Endometrial microvascular endothelial cells (primary cell): Measurements from ENCODE around the gene NSUN6. TPM values are rescaled to one million over a fixed set of nuclear protein-coding genes. Genes with fewer than 3 reads are reported as not detected.
"Not testable (repeated sequence)": the region's sequence is repeated elsewhere in the genome, so short reads cannot be mapped to it uniquely, and the experiment has no call there.

ENCODE experiments used
- in situ Hi-C: cut with HindIII; loops from 2 replicates; pipeline ENCODE4 v1.10.0; 2017; ENCODE audit warnings: low sequenced_read_pairs, low pct_unique_long_range_greater_than_20kb; ENCODE audit errors: inconsistent ontology term
- total RNA-seq: library from RNA; depleted of rRNA; stranded (reverse); fragments of >200 nt; gene quantifications from one replicate; pipeline ENCODE4 v1.2.3, GENCODE V29; 2015; ENCODE audit errors: inconsistent ontology term

The NSUN6 gene
- total RNA-seq, 1 donor from 2014 or later, result 7.6 TPM

GRCh38 chr10:18660816-18661431 is 9.5 kb upstream of the NSUN6 start:
- in situ Hi-C loops, result no loop called here

GRCh38 chr10:18659819-18660535 is 8.6 kb upstream of the NSUN6 start:
- in situ Hi-C loops, result no loop called here

- in situ Hi-C loops, result no loop called here
These were observed 7.9 kb upstream of the NSUN6 start, which contains the start of gene ARL5B for GRCh38 chr10:18659125-18659818. Gene ARL5B, plus strand, starts transcription at chr10:18659431. Its CDS starts 207 bp downstream, at chr10:18659638.

- in situ Hi-C loops, result no loop called here
These were observed 7.1 kb upstream of the NSUN6 start for GRCh38 chr10:18658271-18659124.

GRCh38 chr10:18656724-18657123 is 5.3 kb upstream of the NSUN6 start:
- in situ Hi-C loops, result no loop called here

- in situ Hi-C loops, result no loop called here
These were observed 1.7 kb upstream of the NSUN6 start for GRCh38 chr10:18653112-18653511.

- in situ Hi-C loops, result no loop called here
These were observed 886 bp downstream of the NSUN6 start for GRCh38 chr10:18650404-18650997.

GRCh38 chr10:18649364-18649959 is 1.9 kb downstream of the NSUN6 start:
- in situ Hi-C loops, result no loop called here

GRCh38 chr10:18647945-18648344 is 3.4 kb downstream of the NSUN6 start:
- in situ Hi-C loops, result no loop called here

GRCh38 chr10:18647151-18647550 is 4.2 kb downstream of the NSUN6 start:
- in situ Hi-C loops, result no loop called here

GRCh38 chr10:18639719-18640118 is 11.7 kb downstream of the NSUN6 start:
- in situ Hi-C loops, result not testable (repeated sequence)

- in situ Hi-C loops, result not testable (repeated sequence)
These were observed 14.0 kb downstream of the NSUN6 start for GRCh38 chr10:18637400-18637799.

- in situ Hi-C loops, result no loop called here
These were observed 15.4 kb downstream of the NSUN6 start for GRCh38 chr10:18635995-18636394.

- in situ Hi-C loops, result not testable (repeated sequence)
These were observed 18.9 kb downstream of the NSUN6 start for GRCh38 chr10:18632500-18632899.

GRCh38 chr10:18627452-18628018 is 23.9 kb downstream of the NSUN6 start:
- in situ Hi-C loops, result not testable (repeated sequence)

GRCh38 chr10:18625886-18626285 is 25.5 kb downstream of the NSUN6 start:
- in situ Hi-C loops, result no loop called here

GRCh38 chr10:18623671-18624070 is 27.7 kb downstream of the NSUN6 start:
- in situ Hi-C loops, result not testable (repeated sequence)

GRCh38 chr10:18620856-18621255 is 30.5 kb downstream of the NSUN6 start:
- in situ Hi-C loops, result no loop called here
